GM21367 (cell line): ENCODE results near the gene RAPGEF6.
A peak's percentile ranks its signal among the peaks of the same experiment; 100 is the strongest.
"Not testable (repeated sequence)": the region's sequence is repeated elsewhere in the genome, so short reads cannot be mapped to it uniquely, and the experiment has no call there.

Source experiments
- ATAC-seq: cut with Tn5 transposase; IDR thresholded peaks from one replicate; pipeline ENCODE4 v1.9.1; 2021; ENCODE audit not compliant: unreplicated experiment

The RAPGEF6 gene

GRCh38 chr5:131389096-131389868 lies 245.7 kb downstream of the RAPGEF6 start:
- no peak for ATAC-seq

- no peak for ATAC-seq
Observed at GRCh38 chr5:131387255-131387654, 247.8 kb downstream of the RAPGEF6 start.

- no peak for ATAC-seq
Observed at GRCh38 chr5:131386779-131387178, 248.2 kb downstream of the RAPGEF6 start.

- no peak for ATAC-seq
Observed at GRCh38 chr5:131386124-131386523, 248.9 kb downstream of the RAPGEF6 start.

GRCh38 chr5:131384616-131385214 lies 250.3 kb downstream of the RAPGEF6 start:
- no peak for ATAC-seq

- no peak for ATAC-seq
Observed at GRCh38 chr5:131384173-131384572, 250.9 kb downstream of the RAPGEF6 start.

GRCh38 chr5:131382407-131383395 lies 252.3 kb downstream of the RAPGEF6 start:
- ATAC-seq, result peak; percentile 55

GRCh38 chr5:131381777-131382176 lies 253.3 kb downstream of the RAPGEF6 start:
- ATAC-seq, result peak; percentile 59

GRCh38 chr5:131381021-131381420 lies 254.0 kb downstream of the RAPGEF6 start:
- no peak for ATAC-seq

GRCh38 chr5:131380238-131380637 lies 254.8 kb downstream of the RAPGEF6 start:
- not testable (repeated sequence) for ATAC-seq

- peak; percentile 17 for ATAC-seq
Observed at GRCh38 chr5:131379723-131380122, 255.3 kb downstream of the RAPGEF6 start.

- peak; percentile 22 for ATAC-seq
Observed at GRCh38 chr5:131378721-131379541, 256.1 kb downstream of the RAPGEF6 start.

GRCh38 chr5:131377785-131378325 lies 257.2 kb downstream of the RAPGEF6 start:
- ATAC-seq, result no peak

- no peak for ATAC-seq
Observed at GRCh38 chr5:131377346-131377745, 257.7 kb downstream of the RAPGEF6 start.

GRCh38 chr5:131375351-131375750 lies 259.7 kb downstream of the RAPGEF6 start:
- peak; percentile 30 for ATAC-seq
